K562 (cell line): ENCODE measurements around the gene NAPEPLD. TPM values are rescaled to one million over a fixed set of nuclear protein-coding genes. Genes with fewer than 3 reads are reported as not detected.

Experiments
- ATAC-seq: fragments of 200-7000 bp; cut with Tn5 transposase; 3 replicates; pipeline ENCODE4 v1.9.1; 2020; ENCODE audit warnings: moderate library complexity
- BruUV-seq: library from RNA; stranded (reverse); fragments of 400-500 nt; replicated peaks from 2 replicates; lab custom pipeline; 2021; lab: Mats Ljungman, UMichigan
- CTCF ChIA-PET: fragments of 300-600 bp; formaldehyde crosslinking; extraction: SDS; loops from one replicate; lab custom pipeline; 2021; ENCODE audit warnings: low intra/inter-chr PET ratio; lab: Yijun Ruan, JAX
- POLR2A ChIA-PET: fragments of 300-600, 350-650 bp; sonication (Branson Sonifier 250); formaldehyde crosslinking; extraction: SDS; loops from one replicate; lab custom pipeline; 2021; ENCODE audit warnings: antibody characterized with exemption, inconsistent platforms; lab: Yijun Ruan, JAX
- DNase-seq, 4 experiments: peaks; one replicate each; pipeline versions ENCODE4 v3.0.0 to v3.0.0-alpha.2; 2011 to 2018; ENCODE audit warnings: low spot score in 3 of 4, mixed read lengths in 3 of 4; ENCODE audit errors: extremely low read depth in 1 of 4
- FAIRE-seq: peaks from 2 replicates; lab custom pipeline; 2011; peaks lifted over from hg19 to GRCh38; lab: Jason Lieb, UNC
- H2AFZ ChIP-seq: 2 replicates; pipeline ENCODE4 v1.6.0; 2011; ENCODE audit warnings: low read depth, low read length, control low read depth, inconsistent platforms
- H3K27ac ChIP-seq: fragments of 200-600 bp; 3 replicates; pipeline ENCODE4 v1.8.0; 2011; ENCODE audit warnings: low read depth, mild to moderate bottlenecking, control low read depth, inconsistent platforms, low read length, moderate library complexity, mixed read lengths; ENCODE audit errors: extremely low read depth
- H3K27me3 ChIP-seq, 2 experiments: fragments of 300-600 bp in 1 of 2; 2 replicates in 1 of 2; 3 replicates in 1 of 2; pipeline versions ENCODE4 v1.6.0 to v1.8.0; 2011; ENCODE audit warnings: inconsistent platforms in 2 of 2, low read length in 2 of 2, mild to moderate bottlenecking in 1 of 2, mixed read lengths in 1 of 2, moderate library complexity in 1 of 2; ENCODE audit not compliant: control insufficient read depth in 2 of 2, insufficient read depth in 2 of 2
- H3K36me3 ChIP-seq: fragments of 300-600 bp; 3 replicates; pipeline ENCODE4 v1.8.0; 2011; ENCODE audit warnings: mild to moderate bottlenecking, low read length, inconsistent platforms; ENCODE audit not compliant: control insufficient read depth, insufficient read depth
- H3K4me1 ChIP-seq, 2 experiments: fragments of 200-600 bp in 1 of 2; replicated peaks in 1 of 2; 2 replicates in 1 of 2; 3 replicates in 1 of 2; pipeline versions ENCODE4 v1.5.1 to v1.8.0; 2011; ENCODE audit warnings: inconsistent platforms in 2 of 2, low read length in 2 of 2, mild to moderate bottlenecking in 1 of 2, mixed read lengths in 1 of 2, moderate library complexity in 1 of 2; ENCODE audit not compliant: control insufficient read depth in 2 of 2, insufficient read depth in 2 of 2
- H3K4me2 ChIP-seq: 2 replicates; pipeline ENCODE4 v1.6.1; 2011; ENCODE audit warnings: low read length, control low read depth, inconsistent platforms, mixed read lengths; ENCODE audit not compliant: insufficient read depth
- H3K4me3 ChIP-seq: fragments of 200-600 bp; sonication (generic), shearing (Covaris generic); 2 replicates; pipeline ENCODE4 v1.5.1; 2016; ENCODE audit warnings: control low read depth, inconsistent platforms
- H3K79me2 ChIP-seq: fragments of 200-600 bp; 3 replicates; pipeline ENCODE4 v1.8.0; 2011; ENCODE audit warnings: low read length, inconsistent platforms; ENCODE audit not compliant: control insufficient read depth, insufficient read depth
- H3K9ac ChIP-seq, 2 experiments: 2 replicates each; pipeline versions ENCODE4 v1.6.0 to v1.6.1; 2011; ENCODE audit warnings: low read depth in 2 of 2, low read length in 2 of 2, control low read depth in 1 of 2, inconsistent platforms in 1 of 2, mild to moderate bottlenecking in 1 of 2, mixed read lengths in 1 of 2; ENCODE audit not compliant: insufficient read depth in 1 of 2
- H3K9me1 ChIP-seq: one replicate; pipeline ENCODE4 v1.6.0; 2011; ENCODE audit warnings: inconsistent platforms, mild to moderate bottlenecking, low read length, moderate library complexity; ENCODE audit not compliant: control insufficient read depth, insufficient read depth
- H3K9me3 ChIP-seq: replicated peaks from 2 replicates; pipeline ENCODE4 v1.5.1; 2011; ENCODE audit warnings: low read depth, low read length, inconsistent platforms; ENCODE audit not compliant: control insufficient read depth, insufficient read depth
- H4K20me1 ChIP-seq: replicated peaks from 2 replicates; pipeline ENCODE4 v1.6.1; 2011; ENCODE audit warnings: low read length, inconsistent platforms, mixed read lengths; ENCODE audit not compliant: control insufficient read depth, insufficient read depth
- CTCFL ChIP-seq: IDR thresholded peaks from 2 replicates; pipeline ENCODE4 v1.6.1; 2011; ENCODE audit warnings: borderline replicate concordance, low read depth, mild to moderate bottlenecking, moderate library complexity, low read length; ENCODE audit not compliant: insufficient read depth, poor library complexity, severe bottlenecking
- EWSR1 ChIP-seq: fragments of 450-650 bp; IDR thresholded peaks from 2 replicates; pipeline ENCODE4 v1.6.1; 2018; ENCODE audit warnings: borderline replicate concordance, mild to moderate bottlenecking, low read depth, moderate library complexity; ENCODE audit not compliant: partially characterized antibody
- HBP1 ChIP-seq: fragments of 450-650 bp; formaldehyde crosslinking; IDR thresholded peaks from 2 replicates; pipeline ENCODE4 v1.4.0; 2022; ENCODE audit warnings: missing genetic modification characterization
- HDAC8 ChIP-seq: fragments of 450-650 bp; IDR thresholded peaks from 2 replicates; pipeline ENCODE4 v1.6.1; 2016; ENCODE audit warnings: mild to moderate bottlenecking, missing genetic modification characterization, moderate library complexity, missing compliant biosample characterization
- MYNN ChIP-seq, 2 experiments: sonication (generic); formaldehyde crosslinking in 1 of 2; IDR thresholded peaks; 2 replicates each; pipeline versions ENCODE4 v1.5.0 to v1.6.1; 2016 to 2020; ENCODE audit warnings: antibody characterized with exemption in 1 of 2, missing genetic modification reagents in 1 of 2
- NFYB ChIP-seq: IDR thresholded peaks from 2 replicates; pipeline ENCODE4 v1.6.1; 2011; ENCODE audit warnings: mild to moderate bottlenecking, moderate library complexity; ENCODE audit not compliant: insufficient read length; ENCODE audit errors: extremely low read depth
- PCBP1 ChIP-seq: fragments of 200-400 bp; formaldehyde crosslinking; IDR thresholded peaks from 2 replicates; pipeline ENCODE4 v1.6.1; 2018; ENCODE audit warnings: mild to moderate bottlenecking, low read depth, low read length; ENCODE audit not compliant: poor library complexity, severe bottlenecking
- PML ChIP-seq: IDR thresholded peaks from 2 replicates; pipeline ENCODE4 v1.6.1; 2012; ENCODE audit warnings: low read length, inconsistent platforms
- RAD21 ChIP-seq, 2 experiments: fragments of 250-450 bp in 1 of 2; fragments of 450-650 bp in 1 of 2; sonication (Bioruptor Pico) in 1 of 2; formaldehyde crosslinking in 1 of 2; IDR thresholded peaks in 1 of 2; conservative IDR thresholded peaks in 1 of 2; 2 replicates each; pipeline versions ENCODE4 v1.4.0 to v1.8.0; 2020 to 2022; ENCODE audit warnings: mild to moderate bottlenecking in 2 of 2, moderate library complexity in 1 of 2
- RBM22 ChIP-seq: fragments of 200-400 bp; formaldehyde crosslinking; IDR thresholded peaks from 2 replicates; pipeline ENCODE4 v1.6.1; 2018; ENCODE audit warnings: low read length, low read depth; ENCODE audit not compliant: poor library complexity, severe bottlenecking
- RCOR1 ChIP-seq, 2 experiments: IDR thresholded peaks; 2 replicates each; pipeline ENCODE4 v1.6.1; 2012; ENCODE audit warnings: low read depth in 2 of 2, low read length in 2 of 2, borderline replicate concordance in 1 of 2, improper control_type of control experiment in 1 of 2
- SIRT6 ChIP-seq: IDR thresholded peaks from one replicate; pipeline ENCODE4 v1.6.1; 2012; ENCODE audit warnings: low read depth, mild to moderate bottlenecking, control low read depth, inconsistent platforms, low read length, moderate library complexity
- SRSF7 ChIP-seq: fragments of 200-400 bp; formaldehyde crosslinking; optimal IDR thresholded peaks from 2 replicates; pipeline ENCODE3; 2017; ENCODE audit warnings: mild to moderate bottlenecking, low read depth, low read length
- TAL1 ChIP-seq: fragments of 450-650 bp; IDR thresholded peaks from 2 replicates; pipeline ENCODE4 v1.6.1; 2016; ENCODE audit warnings: mild to moderate bottlenecking
- TFE3 ChIP-seq: fragments of 450-650 bp; formaldehyde crosslinking; IDR thresholded peaks from 2 replicates; pipeline ENCODE4 v1.4.0; 2020; ENCODE audit warnings: mild to moderate bottlenecking, mixed read lengths
- WGBS: fragments of 100-300 bp; shearing (Covaris generic); methylation state at CpG from one replicate; pipeline ENCODE4 v1.1.6; 2016; ENCODE audit warnings: low coverage, mixed read lengths; ENCODE audit not compliant: insufficient coverage; ENCODE audit errors: missing lambda C conversion rate; 5-methylcytosine and 5-hydroxymethylcytosine counted together
- in situ Hi-C: fragments of 300-500 bp; cut with MboI; formaldehyde crosslinking; loops from 4 replicates; pipeline ENCODE4 v1.15.0; 2018; ENCODE audit warnings: inconsistent platforms, mixed read lengths
- intact Hi-C: fragments of 100-400 bp; cut with micrococcal nuclease; formaldehyde crosslinking; loops from 2 replicates; pipeline ENCODE4 v1.14.2; 2022
- polyA plus RNA-seq, 8 experiments: library from polyadenylated mRNA; depleted of rRNA in 4 of 8; stranded (reverse) in 5 of 8; unstranded in 3 of 8; fragments of >200 nt; fragmentation: Nextera tagmentation in 2 of 8; fragmentation: Illumina TruSeq in 1 of 8; extraction: Ambion mirVana in 2 of 8; extraction: Trizol in 1 of 8; gene quantifications; 2 replicates each; pipeline versions ENCODE4 v1.2.1 to v1.2.3, GENCODE V29; 2011 to 2014; ENCODE audit warnings: inconsistent platforms in 1 of 8, missing spikeins in 1 of 8
- total RNA-seq, 7 experiments: library from RNA; depleted of rRNA in 6 of 7; stranded (reverse); fragments of >200 nt in 6 of 7; fragmentation: Illumina TruSeq in 2 of 7; extraction: Trizol in 2 of 7; gene quantifications; 2 replicates each; pipeline versions ENCODE4 v1.2.1 to v1.2.3, GENCODE V29; 2011 to 2021; ENCODE audit warnings: low replicate concordance in 1 of 7

Gene NAPEPLD
- total and polyA plus RNA-seq, 9 of the 15 experiments (the other 6 are each of a cell fraction or from before 2014, with no cell fraction given), result 3.2 to 11.0 (median 7.5) TPM

- ChIA-PET CTCF (no interaction called here), POLR2A (no interaction called here)
- H3K36me3 ChIP-seq, result no peaks in the 10 kb centered on the region
- H2AFZ ChIP-seq, result peak overlapping the region; percentile 17; the same call in 1 of the 2 replicates
- no peak overlapping the region for H3K9ac ChIP-seq
- BruUV-seq, result no TSS peak
- no peaks in the 10 kb centered on the region for H4K20me1 ChIP-seq
- peak; percentile 34 to 69 (median 48) for DNase-seq
- H3K27ac ChIP-seq, result no peak overlapping the region
- peak; percentile 82 for ATAC-seq
- H3K4me1 ChIP-seq, result no peaks in the 10 kb centered on the region
- H3K9me1 ChIP-seq, result no peaks in the 10 kb centered on the region
- H3K4me2 ChIP-seq, result no peak overlapping the region
- no peak overlapping the region for H3K4me3 ChIP-seq
- in situ Hi-C loops (loop anchor here (5.0 to 25.0 kb wide), 2 partner anchors 313 to 578 kb away; partner anchors contain the start of gene POLR2J), intact Hi-C loops (loop anchor here (10.0 kb wide), 1 partner anchor 339 kb away; no protein-coding TSS in a partner anchor)
- 0% methylated on average over 1 of the region's 1 CpG for WGBS
- no peaks in the 10 kb centered on the region for H3K27me3 ChIP-seq
- H3K9me3 ChIP-seq, result no peaks in the 10 kb centered on the region
- peak; percentile 6 for FAIRE-seq
- no peaks in the 10 kb centered on the region for H3K79me2 ChIP-seq
- TF ChIP-seq NFYB, result no peak
- peak; percentile 72; the same call in 1 of the 2 replicates for TF ChIP-seq MYNN (IDR thresholded peaks at IDR 0.05)
- no peak for TF ChIP-seq MYNN (CRISPR knock-in tag; IDR thresholded peaks at IDR 0.05)
- no peak for TF ChIP-seq PCBP1
- TF ChIP-seq CTCFL, result peak; percentile 86
- TF ChIP-seq TFE3 (CRISPR knock-in tag), result no peak
- TF ChIP-seq SIRT6, result no peak
- no peak for TF ChIP-seq PML
- no peak for TF ChIP-seq RBM22
- TF ChIP-seq SRSF7, result no peak
- 0 out of 4 replicates have a peak, but pooled peaks of 1 of the 2 experiments have one; percentile 8 for TF ChIP-seq RCOR1 (IDR thresholded peaks at IDR 0.05; ENCODE audit: borderline replicate concordance in 1 of 2, low read depth in 2 of 2, low read length in 2 of 2)
- no peak for TF ChIP-seq TAL1
- peak; percentile 39 to 74; a peak in 3 of 4 replicates for TF ChIP-seq RAD21 (CRISPR knock-in tag; conservative IDR thresholded peaks at IDR 0.05 in 1 of 2, IDR thresholded peaks at IDR 0.05 in 1 of 2)
- TF ChIP-seq EWSR1, result no peak
- no peak for TF ChIP-seq HBP1 (CRISPR knock-in tag)
- no peak for TF ChIP-seq HDAC8 (tag)
Measured at GRCh38 chr7:103065667-103066066, 83.2 kb downstream of the NAPEPLD start.
